Heart left ventricle (tissue), 16 donors: ENCODE data around the gene TP53. TPM values are rescaled to one million over a fixed set of nuclear protein-coding genes. Genes with fewer than 3 reads are reported as not detected.

Source experiments
- ATAC-seq, 4 donors: fragments of 200-7000 bp; cut with Tn5 transposase; one replicate each; pipeline ENCODE4 v1.9.1; 2020 to 2022; ENCODE audit warnings: moderate library complexity in 4 of 4, mild to moderate bottlenecking in 3 of 4, moderate number of reproducible peaks in 1 of 4
- DNase-seq, 5 donors: peaks; one replicate each; pipeline ENCODE4 v3.0.0-alpha.2; 2020
- H3K27ac ChIP-seq, 12 donors: fragments of 200-600 bp; sonication (generic) in 4 of 12; one replicate each; pipeline versions ENCODE4 v1.5.0 to v1.8.0; 2016 to 2022; ENCODE audit warnings: mild to moderate bottlenecking in 2 of 12
- H3K27me3 ChIP-seq, 9 donors: fragments of 200-600 bp; sonication (generic) in 2 of 9; one replicate each; pipeline versions ENCODE4 v1.5.1 to v1.8.0; 2016 to 2022; ENCODE audit warnings: mild to moderate bottlenecking in 3 of 9
- H3K36me3 ChIP-seq, 9 donors: fragments of 200-600 bp; sonication (generic) in 2 of 9; one replicate each; pipeline versions ENCODE4 v1.5.0 to v1.8.0; 2018 to 2022; ENCODE audit warnings: mild to moderate bottlenecking in 2 of 9
- H3K4me1 ChIP-seq, 12 donors: fragments of 200-600 bp; sonication (generic) in 4 of 12; one replicate each; pipeline versions ENCODE4 v1.5.0 to v1.8.0; 2016 to 2022; ENCODE audit warnings: mild to moderate bottlenecking in 3 of 12
- H3K4me3 ChIP-seq, 12 donors: fragments of 200-600 bp; sonication (generic) in 4 of 12; one replicate each; pipeline versions ENCODE4 v1.5.0 to v1.8.0; 2017 to 2022; ENCODE audit warnings: mild to moderate bottlenecking in 9 of 12, moderate library complexity in 4 of 12
- H3K9me3 ChIP-seq, 12 donors: fragments of 200-600 bp; sonication (generic) in 4 of 12; one replicate each; pipeline versions ENCODE4 v1.5.0 to v1.8.0; 2016 to 2022; ENCODE audit warnings: mild to moderate bottlenecking in 1 of 12
- CTCF ChIP-seq, 12 donors: fragments of 200-600 bp; sonication (generic) in 4 of 12; IDR thresholded peaks; one replicate each; pipeline versions ENCODE4 v1.5.0 to v1.8.0; 2018 to 2022; ENCODE audit warnings: antibody characterized with exemption in 12 of 12, mild to moderate bottlenecking in 5 of 12
- POLR2A ChIP-seq, 2 donors: fragments of 450-650 bp; IDR thresholded peaks; one replicate each; pipeline ENCODE4 v1.6.1; 2017; ENCODE audit warnings: antibody characterized with exemption in 2 of 2, mild to moderate bottlenecking in 2 of 2, moderate library complexity in 2 of 2
- WGBS, 4 donors: extraction: QIAGEN DNeasy Blood & Tissue Kit in 2 of 4; methylation state at CpG; one replicate each; pipeline versions ENCODE4 v1.1.5 to v1.1.7; 2013 to 2018; 5-methylcytosine and 5-hydroxymethylcytosine counted together
- intact Hi-C, 10 donors: fragments of 100-400 bp; cut with DNase I; formaldehyde crosslinking; loops; one replicate each; pipeline versions ENCODE4 v1.11.1 to v1.14.2; 2022
- polyA plus RNA-seq, 2 donors: library from polyadenylated mRNA; stranded (reverse); fragments of 200-250 nt; gene quantifications; one replicate each; pipeline ENCODE4 v1.2.3, GENCODE V29; 2013
- total RNA-seq, 9 donors: library from RNA; depleted of rRNA in 2 of 9; stranded (reverse); fragments of >200 nt in 2 of 9; fragmentation: NEBNext Ultra II Directional in 3 of 9; extraction: Animal tissue kit (Norgen Biotek cat#: 25700) in 3 of 9; gene quantifications; one replicate each; pipeline versions ENCODE4 v1.1.0 to v1.2.4, GENCODE V29; 2016 to 2023
- donor health status: ischemic (EF 13 %, LVEDD 7.1; RV severe dilation, severe dysfunction).
- donor health status: healthy with polysubstance abuse.
- donor health status: DM: no; HTN: yes; CAD: no.
- donor health status: DM: no; HTN: no; CAD: no.
- donor health status: ischemic (EF 25% LVEDD 6.9; RV normal size, moderate dysfunction).
- donor health status: ischemic (EF 25% LVEDD 5.7; RV mildly dilated, moderate dysfunction).
- donor health status: healthy.
- donor health status: DM: yes; HTN: yes; CAD: no.
- donor health status: ischemic (EF 35%, LVEDD 5.7; RV mildly dilated, moderate dysfunction).
- donor health status: nonischemic (EF 11% LVEDD 7.7; RV severe dilation, severe dysfunction).
- donor health status: DM: yes; HTN: yes; CAD: no.
- donor health status: PGD.
- donor health status: ischemic (EF 29% LVEDD 5.4; RV normal size, mild dysfunction).
- donor health status: nonischemic (EF 23%, LVEDD 6.1; RV moderate dilation, normal function).

TP53 gene
- total and polyA plus RNA-seq, 11 donors, result 6.8 to 44.6 (median 12.5) TPM

GRCh38 chr17:7640783-7641182 is 46.5 kb downstream of the TP53 start:
- H3K27ac ChIP-seq, result no peak overlapping the region
- 76 to 95% (median 92%) methylated on average over 3 to 26 of the region's 26 CpGs for WGBS, 4 donors
- H3K4me3 ChIP-seq, result no peak overlapping the region
- no peak for DNase-seq
- no peaks in the 10 kb centered on the region for H3K36me3 ChIP-seq
- peaks cover 0 to 8% (median 0%) of the 10 kb centered on the region in 12 donors for H3K4me1 ChIP-seq
- no peak for TF ChIP-seq CTCF (IDR thresholded peaks at IDR 0.05)
- no peak for TF ChIP-seq POLR2A (IDR thresholded peaks at IDR 0.05)
- no peak for ATAC-seq
- H3K27me3 ChIP-seq, result no peaks in the 10 kb centered on the region
- no peaks in the 10 kb centered on the region for H3K9me3 ChIP-seq
- intact Hi-C loops, result no loop called here

GRCh38 chr17:7636163-7636562 is 51.1 kb downstream of the TP53 start:
- no peak for DNase-seq
- WGBS, 4 donors, result 54 to 66% (median 62%) methylated on average over 5 of the region's 5 CpGs
- intact Hi-C loops, result no loop called here

GRCh38 chr17:7634384-7634783 is 52.9 kb downstream of the TP53 start:
- ATAC-seq, result peak; percentile 27 to 68 (median 44)
- TF ChIP-seq POLR2A (IDR thresholded peaks at IDR 0.05) (no peak), CTCF (IDR thresholded peaks at IDR 0.05) (peak; percentile 29 to 65 (median 44))
- Histone ChIP-seq H3K27me3 (no peaks in the 10 kb centered on the region), H3K9me3 (no peaks in the 10 kb centered on the region), H3K27ac (no peak overlapping the region), H3K36me3 (no peaks in the 10 kb centered on the region), H3K4me1 (peaks cover 0 to 14% (median 0%) of the 10 kb centered on the region in 12 donors), H3K4me3 (no peak overlapping the region)
- intact Hi-C loops, result loop anchor here in 6 of 10 donors (1.0 to 5.0 kb wide), 2 partner anchors 53 kb away; partner anchors contain the start of genes TP53 (in 6 of the 6) and WRAP53 (in 4 of the 6)
- peak in 4 of 5 donors; percentile 52 to 80 (median 66) for DNase-seq
- WGBS, 4 donors, result 18 to 24% (median 19%) methylated on average over 5 of the region's 5 CpGs

More at GRCh38 chr17:7636163-7636562, 51.1 kb downstream of the TP53 start:
- no peak for TF ChIP-seq POLR2A (IDR thresholded peaks at IDR 0.05)
- no peak for TF ChIP-seq CTCF (IDR thresholded peaks at IDR 0.05)
- Histone ChIP-seq H3K4me3 (no peak overlapping the region), H3K27me3 (no peaks in the 10 kb centered on the region), H3K36me3 (no peaks in the 10 kb centered on the region), H3K4me1 (peaks cover 0 to 13% (median 0%) of the 10 kb centered on the region in 12 donors), H3K27ac (no peak overlapping the region), H3K9me3 (no peaks in the 10 kb centered on the region)
- ATAC-seq, result no peak

GRCh38 chr17:7633093-7633492 is 54.2 kb downstream of the TP53 start:
- no peaks in the 10 kb centered on the region for H3K27me3 ChIP-seq
- TF ChIP-seq CTCF (IDR thresholded peaks at IDR 0.05) (no peak), POLR2A (IDR thresholded peaks at IDR 0.05) (no peak)
- DNase-seq, result no peak
- H3K4me3 ChIP-seq, result no peak overlapping the region
- no peaks in the 10 kb centered on the region for H3K36me3 ChIP-seq
- intact Hi-C loops, result loop anchor here in 7 of 10 donors (2.0 to 5.0 kb wide), 3 partner anchors 54 to 56 kb away; partner anchors contain the start of genes WRAP53 (in 6 of the 7) and TP53 (in 5 of the 7)
- H3K9me3 ChIP-seq, result no peaks in the 10 kb centered on the region
- H3K27ac ChIP-seq, result no peak overlapping the region
- no peak for ATAC-seq
- peaks cover 0 to 16% (median 2%) of the 10 kb centered on the region in 12 donors for H3K4me1 ChIP-seq
- 69 to 93% (median 86%) methylated on average over 2 of the region's 2 CpGs for WGBS, 4 donors
